SU-DHL-6 (cell line): Measurements from ENCODE around the gene TBC1D1.

ENCODE experiments used
- H2AFZ ChIP-seq: fragments of 200-600 bp; sonication (generic); 2 replicates; pipeline ENCODE4 v1.6.1; 2014; ENCODE audit warnings: low read depth, mild to moderate bottlenecking, moderate library complexity, mixed read lengths, antibody characterized with exemption, low read length; ENCODE audit not compliant: severe bottlenecking
- H3F3A ChIP-seq: fragments of 200-600 bp; shearing (Covaris generic); 2 replicates; pipeline ENCODE4 v1.6.0; 2016; ENCODE audit warnings: antibody characterized with exemption, mild to moderate bottlenecking; ENCODE audit not compliant: insufficient read depth
- H3K27ac ChIP-seq: fragments of 200-600 bp; sonication (generic); 2 replicates; pipeline ENCODE4 v1.5.1; 2016; ENCODE audit warnings: low read depth, mild to moderate bottlenecking, low read length, moderate library complexity, mixed read lengths
- H3K27me3 ChIP-seq: fragments of 200-600 bp; sonication (generic), shearing (Covaris generic); 2 replicates; pipeline ENCODE4 v1.6.0; 2014; ENCODE audit warnings: mild to moderate bottlenecking, low read length
- H3K36me3 ChIP-seq: fragments of 200-600 bp; sonication (generic); 2 replicates; pipeline ENCODE4 v1.6.1; 2014; ENCODE audit warnings: mild to moderate bottlenecking, low read length, mixed read lengths
- H3K4me2 ChIP-seq: fragments of 300-600, 200-600 bp; shearing (Covaris generic), sonication (generic); 2 replicates; pipeline ENCODE4 v1.6.0; 2014; ENCODE audit warnings: low read length, low read depth, mild to moderate bottlenecking; ENCODE audit not compliant: poor library complexity, severe bottlenecking
- H3K4me3 ChIP-seq: fragments of 200-600 bp; sonication (generic); 2 replicates; pipeline ENCODE4 v1.5.1; 2014; ENCODE audit warnings: antibody characterized with exemption, low read length, mild to moderate bottlenecking, mixed read lengths; ENCODE audit not compliant: insufficient read depth, poor library complexity, severe bottlenecking
- H3K79me2 ChIP-seq: fragments of 200-600 bp; sonication (generic); 2 replicates; pipeline ENCODE4 v1.6.1; 2014; ENCODE audit warnings: mild to moderate bottlenecking, low read length, moderate library complexity; ENCODE audit not compliant: insufficient read depth
- H3K9ac ChIP-seq: fragments of 200-600 bp; sonication (generic); 2 replicates; pipeline ENCODE4 v1.7.0; 2014; ENCODE audit warnings: mild to moderate bottlenecking, low read length
- H3K9me2 ChIP-seq: fragments of 200-600 bp; sonication (generic); replicated peaks from 2 replicates; pipeline ENCODE4 v1.6.1; 2014; ENCODE audit warnings: low read length; ENCODE audit not compliant: insufficient read depth
- H3K9me3 ChIP-seq: fragments of 200-600 bp; sonication (generic); 2 replicates; pipeline ENCODE4 v1.6.1; 2014; ENCODE audit warnings: low read length, mixed read lengths; ENCODE audit not compliant: insufficient read depth
- H4K20me1 ChIP-seq: fragments of 200-600 bp; sonication (generic); 2 replicates; pipeline ENCODE4 v1.6.1; 2014; ENCODE audit warnings: low read depth, mild to moderate bottlenecking, antibody characterized with exemption, low read length, moderate library complexity, mixed read lengths
- CTCF ChIP-seq: fragments of 200-600 bp; sonication (generic); IDR thresholded peaks from one replicate; pipeline ENCODE4 v1.5.1; 2017; ENCODE audit warnings: antibody characterized with exemption, mild to moderate bottlenecking, low read length, moderate library complexity; ENCODE audit not compliant: insufficient read depth, poor library complexity, severe bottlenecking
- EZH2phosphoT487 ChIP-seq: fragments of 200-600 bp; sonication (generic), shearing (Covaris generic); conservative IDR thresholded peaks from 2 replicates; pipeline ENCODE4 v1.6.1; 2018; ENCODE audit warnings: mild to moderate bottlenecking, antibody characterized with exemption, low read length, moderate library complexity, mixed read lengths

Gene TBC1D1

DNA sequence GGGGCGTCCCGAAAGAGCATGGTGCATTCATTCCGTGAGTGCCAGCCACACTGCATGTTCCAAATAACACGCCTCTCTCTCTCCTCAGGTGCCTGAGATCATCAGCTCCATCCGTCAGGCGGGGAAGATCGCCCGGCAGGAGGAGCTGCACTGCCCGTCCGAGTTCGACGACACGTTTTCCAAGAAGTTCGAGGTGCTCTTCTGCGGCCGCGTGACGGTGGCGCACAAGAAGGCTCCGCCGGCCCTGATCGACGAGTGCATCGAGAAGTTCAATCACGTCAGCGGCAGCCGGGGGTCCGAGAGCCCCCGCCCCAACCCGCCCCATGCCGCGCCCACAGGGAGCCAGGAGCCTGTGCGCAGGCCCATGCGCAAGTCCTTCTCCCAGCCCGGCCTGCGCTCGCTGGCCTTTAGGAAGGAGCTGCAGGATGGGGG lies 123.6 kb downstream of the TBC1D1 start:
- peaks cover 10% of the 10 kb centered on the region; the same call in 1 of the 2 replicates for H3K36me3 ChIP-seq
- H2AFZ ChIP-seq, result no peak overlapping the region
- no peaks in the 10 kb centered on the region for H3K27me3 ChIP-seq
- 0 out of 2 replicates have a peak, but pooled peaks cover 4% of the 10 kb centered on the region for H3F3A ChIP-seq
- H3K79me2 ChIP-seq, result peaks cover 3% of the 10 kb centered on the region
- no peak overlapping the region for H3K27ac ChIP-seq
- H3K9me3 ChIP-seq, result no peaks in the 10 kb centered on the region
- no peak overlapping the region for H3K9ac ChIP-seq
- peaks cover 4% of the 10 kb centered on the region; the same call in 1 of the 2 replicates for H4K20me1 ChIP-seq
- H3K4me3 ChIP-seq, result no peak overlapping the region
- TF ChIP-seq EZH2phosphoT487, result no peak
- TF ChIP-seq CTCF, result no peak
- H3K4me2 ChIP-seq, result no peak overlapping the region
- H3K9me2 ChIP-seq, result no peaks in the 10 kb centered on the region

DNA sequence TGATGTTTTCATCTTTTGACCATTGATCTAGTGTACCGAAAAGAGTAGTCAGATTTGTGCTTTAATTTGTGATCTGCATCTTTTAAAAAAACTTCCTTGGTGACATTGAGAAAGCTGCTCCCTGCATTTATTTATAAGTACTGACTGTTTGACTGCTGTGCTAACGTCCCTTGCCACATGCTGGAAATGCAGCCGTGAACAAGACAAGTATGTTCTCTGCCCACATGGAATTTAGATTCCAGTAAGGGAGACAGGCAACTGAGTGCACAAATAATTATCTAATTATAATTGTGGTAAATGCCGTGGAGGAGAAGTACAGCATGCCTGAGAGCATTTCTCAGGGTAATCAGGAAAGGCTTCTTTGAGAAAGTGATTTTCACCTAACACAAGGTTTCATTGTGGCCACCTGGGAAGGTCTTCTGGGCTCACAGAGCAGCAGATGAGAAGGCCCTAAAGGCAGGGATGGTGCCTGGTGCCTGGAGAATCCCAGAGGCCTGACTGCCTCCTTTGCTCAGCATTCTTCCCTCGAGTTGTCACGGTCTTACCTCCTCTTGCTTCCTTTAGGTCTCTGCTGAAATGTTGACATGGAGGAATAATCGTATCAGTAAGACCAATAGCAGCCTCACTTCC lies 125.1 kb downstream of the TBC1D1 start:
- H3K27ac ChIP-seq, result no peak overlapping the region
- H3K9me2 ChIP-seq, result no peaks in the 10 kb centered on the region
- no peaks in the 10 kb centered on the region for H3K27me3 ChIP-seq
- TF ChIP-seq EZH2phosphoT487 (no peak), CTCF (no peak)
- H3K79me2 ChIP-seq, result no peaks in the 10 kb centered on the region; the same call in 1 of the 2 replicates
- H3F3A ChIP-seq, result 0 out of 2 replicates have a peak, but pooled peaks cover 4% of the 10 kb centered on the region
- H3K4me2 ChIP-seq, result no peak overlapping the region
- no peaks in the 10 kb centered on the region; the same call in 1 of the 2 replicates for H4K20me1 ChIP-seq
- no peaks in the 10 kb centered on the region for H3K9me3 ChIP-seq
- H3K4me3 ChIP-seq, result no peak overlapping the region
- no peak overlapping the region for H2AFZ ChIP-seq
- peaks cover 16% of the 10 kb centered on the region; the same call in 1 of the 2 replicates for H3K36me3 ChIP-seq
- H3K9ac ChIP-seq, result no peak overlapping the region

DNA sequence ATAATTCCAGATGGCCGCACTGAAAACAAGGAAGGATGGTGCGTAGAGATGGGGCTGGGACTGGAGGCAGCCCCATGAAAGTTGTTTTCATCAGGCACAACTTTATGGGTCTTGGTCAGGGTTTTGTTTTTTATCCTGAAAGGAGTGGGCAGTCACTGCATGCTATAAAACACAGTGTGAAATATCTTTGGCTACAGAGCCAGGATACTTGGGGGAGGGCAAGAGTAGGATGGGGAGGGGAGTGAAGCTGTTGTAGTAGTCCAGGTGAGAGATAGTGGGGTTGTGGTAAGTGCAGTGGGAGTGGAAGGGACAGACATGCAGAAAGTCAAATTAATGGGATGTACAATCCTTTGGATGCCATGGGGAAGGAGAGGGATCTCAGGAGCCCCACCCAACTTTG lies 125.8 kb downstream of the TBC1D1 start:
- Histone ChIP-seq H3K9me3 (no peaks in the 10 kb centered on the region), H3K9me2 (no peaks in the 10 kb centered on the region), H4K20me1 (no peaks in the 10 kb centered on the region), H3K27ac (no peak overlapping the region), H2AFZ (no peak overlapping the region), H3K4me2 (no peak overlapping the region), H3K4me3 (no peak overlapping the region), H3K9ac (no peak overlapping the region), H3K79me2 (no peaks in the 10 kb centered on the region; the same call in 1 of the 2 replicates), H3F3A (0 out of 2 replicates have a peak, but pooled peaks cover 4% of the 10 kb centered on the region), H3K27me3 (no peaks in the 10 kb centered on the region), H3K36me3 (peaks cover 16% of the 10 kb centered on the region; the same call in 1 of the 2 replicates)
- TF ChIP-seq EZH2phosphoT487 (no peak), CTCF (no peak)
